NOMO-1 treated with dmso at 0.1 percent for 144 hours (cell line): ENCODE results near the gene RIC8A.
"Not testable (repeated sequence)": the region's sequence is repeated elsewhere in the genome, so short reads cannot be mapped to it uniquely, and the experiment has no call there.

Experiments used
- DNase-seq: peaks from one replicate; lab custom pipeline; 2025; ENCODE audit not compliant: unreplicated experiment; lab: John Stamatoyannopoulos, UW

The RIC8A gene

DNA sequence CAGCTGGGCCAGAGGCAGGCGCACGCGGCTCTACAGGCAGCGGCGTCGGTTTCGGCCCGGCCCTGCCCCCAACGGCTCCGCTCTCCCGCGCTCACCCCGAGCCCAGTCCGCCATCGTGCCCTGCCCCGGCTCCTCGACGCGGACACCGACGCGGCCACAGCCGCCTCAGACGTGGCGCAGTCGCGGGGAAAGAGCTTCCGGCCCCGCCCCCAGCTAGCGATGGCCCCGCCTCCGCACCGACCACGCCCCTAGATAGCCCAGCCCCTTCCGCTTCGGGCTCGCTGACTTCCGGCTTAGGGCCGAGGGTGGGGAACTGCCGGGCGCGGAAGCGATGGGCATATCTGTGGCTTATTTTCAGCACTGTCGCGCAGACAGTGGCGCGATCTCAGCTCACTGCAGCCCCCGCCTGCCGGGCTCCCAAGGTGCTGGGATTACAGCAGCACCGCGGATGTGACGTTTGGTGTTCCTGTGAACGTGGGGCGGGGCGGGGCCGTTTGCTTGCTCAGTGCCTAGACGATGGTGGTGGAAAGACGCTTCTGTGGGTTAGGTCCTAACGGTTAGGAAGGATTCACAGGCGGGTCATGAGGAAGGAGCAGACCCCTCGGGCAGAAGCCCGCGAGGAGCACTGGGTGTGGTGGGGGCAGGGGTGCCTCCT is at the start of gene RIC8A, which contains the start of gene BET1L:
TSS of gene RIC8A (plus strand) at position 501 of the 655 bp plus-strand sequence. CDS start 1,147 bp downstream, outside the sequence.
TSS of gene BET1L (minus strand) at position 192 of the 655 bp plus-strand sequence. CDS start at position 114, 78 bp downstream.
- DNase-seq, result peak; percentile 96

DNA sequence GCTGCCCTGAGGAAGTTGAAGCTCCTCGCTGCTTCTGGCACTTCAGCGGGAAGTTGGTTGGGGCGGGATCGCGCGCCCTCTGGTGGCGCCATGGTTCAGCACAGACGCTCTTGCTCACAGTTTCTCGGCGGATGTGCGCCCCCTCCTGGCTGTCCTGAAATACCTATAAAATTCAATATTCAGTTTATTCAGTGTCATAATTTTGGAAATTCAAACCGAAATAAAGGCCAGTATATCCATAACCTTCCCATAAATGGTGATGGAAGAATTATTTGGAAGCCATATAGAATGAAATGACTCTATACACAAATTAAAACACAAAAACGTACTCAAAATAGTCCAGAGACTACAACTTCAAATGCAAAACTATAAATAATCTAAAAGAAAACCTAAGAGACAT is 27.3 kb upstream of the RIC8A start:
- DNase-seq, result not testable (repeated sequence)

DNA sequence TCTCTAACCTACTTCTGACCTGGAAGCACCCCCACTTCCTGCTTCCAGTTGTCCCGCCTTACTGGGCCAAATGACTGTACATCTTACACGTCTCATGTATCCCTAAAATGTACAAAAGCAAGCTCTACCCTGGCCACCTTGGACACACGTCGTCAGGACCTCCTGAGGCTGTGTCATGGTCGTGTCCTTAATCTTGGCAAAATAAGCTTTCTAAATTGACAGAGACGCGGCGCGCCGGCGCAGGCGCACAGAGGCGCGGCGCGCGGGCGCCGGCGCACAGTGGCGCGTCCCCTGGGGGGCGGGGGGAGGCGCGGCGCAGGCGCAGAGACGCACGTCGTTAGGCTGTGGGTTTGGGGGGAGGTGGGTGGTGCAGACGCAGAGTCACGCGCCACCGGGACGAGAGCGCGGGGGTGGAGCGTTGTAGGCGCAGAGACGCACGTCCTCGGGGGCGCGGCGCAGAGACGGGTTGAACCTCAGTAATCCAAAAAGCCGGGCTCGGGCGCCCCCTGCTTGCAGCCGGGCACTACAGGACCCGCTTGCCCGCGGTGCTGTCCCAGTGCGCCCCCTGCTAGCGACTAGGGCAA is 18.2 kb upstream of the RIC8A start:
- DNase-seq, result not testable (repeated sequence)

DNA sequence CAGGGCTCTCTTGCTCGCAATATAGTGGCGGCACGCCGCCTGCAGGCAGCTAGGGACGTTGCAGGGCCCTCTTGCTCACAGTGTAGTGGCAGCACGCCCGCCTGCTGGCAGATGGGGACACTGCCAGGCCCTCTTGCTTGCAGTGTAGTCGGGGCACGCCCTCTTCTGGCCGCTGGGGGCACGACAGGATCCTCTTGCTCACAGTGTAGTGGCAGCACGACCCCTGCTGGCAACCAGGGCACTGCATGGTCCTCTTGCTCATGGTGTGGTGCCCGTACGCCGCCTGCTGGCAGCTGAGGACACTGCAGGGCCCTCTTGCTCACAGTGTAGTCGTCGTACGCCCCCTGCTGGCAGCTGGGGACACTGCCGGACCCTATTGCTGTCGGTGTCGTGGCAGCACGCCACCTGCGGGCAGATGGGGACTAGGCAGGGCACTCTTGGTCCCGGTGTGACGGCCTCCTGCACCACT is 17.6 kb upstream of the RIC8A start:
- not testable (repeated sequence) for DNase-seq

DNA sequence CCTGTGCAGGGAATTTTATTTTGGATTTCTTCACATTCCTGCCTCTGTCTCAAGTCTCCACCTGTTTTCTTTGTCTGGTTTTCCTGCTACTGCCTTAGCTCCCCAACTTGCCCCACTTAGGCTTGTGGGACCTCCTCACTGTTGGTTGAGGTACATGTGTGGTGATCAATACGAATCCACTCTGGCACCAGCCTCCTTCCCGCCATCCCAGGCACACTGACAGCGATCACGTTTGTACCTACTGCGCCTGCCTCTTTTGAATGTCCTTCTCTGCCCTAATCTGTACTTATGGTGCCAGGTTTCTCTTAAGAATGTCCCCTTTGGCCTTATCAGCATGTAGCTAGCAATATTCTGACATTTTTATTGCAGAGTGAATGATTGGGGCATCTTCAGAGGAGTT is 17.0 kb upstream of the RIC8A start:
- not testable (repeated sequence) for DNase-seq

DNA sequence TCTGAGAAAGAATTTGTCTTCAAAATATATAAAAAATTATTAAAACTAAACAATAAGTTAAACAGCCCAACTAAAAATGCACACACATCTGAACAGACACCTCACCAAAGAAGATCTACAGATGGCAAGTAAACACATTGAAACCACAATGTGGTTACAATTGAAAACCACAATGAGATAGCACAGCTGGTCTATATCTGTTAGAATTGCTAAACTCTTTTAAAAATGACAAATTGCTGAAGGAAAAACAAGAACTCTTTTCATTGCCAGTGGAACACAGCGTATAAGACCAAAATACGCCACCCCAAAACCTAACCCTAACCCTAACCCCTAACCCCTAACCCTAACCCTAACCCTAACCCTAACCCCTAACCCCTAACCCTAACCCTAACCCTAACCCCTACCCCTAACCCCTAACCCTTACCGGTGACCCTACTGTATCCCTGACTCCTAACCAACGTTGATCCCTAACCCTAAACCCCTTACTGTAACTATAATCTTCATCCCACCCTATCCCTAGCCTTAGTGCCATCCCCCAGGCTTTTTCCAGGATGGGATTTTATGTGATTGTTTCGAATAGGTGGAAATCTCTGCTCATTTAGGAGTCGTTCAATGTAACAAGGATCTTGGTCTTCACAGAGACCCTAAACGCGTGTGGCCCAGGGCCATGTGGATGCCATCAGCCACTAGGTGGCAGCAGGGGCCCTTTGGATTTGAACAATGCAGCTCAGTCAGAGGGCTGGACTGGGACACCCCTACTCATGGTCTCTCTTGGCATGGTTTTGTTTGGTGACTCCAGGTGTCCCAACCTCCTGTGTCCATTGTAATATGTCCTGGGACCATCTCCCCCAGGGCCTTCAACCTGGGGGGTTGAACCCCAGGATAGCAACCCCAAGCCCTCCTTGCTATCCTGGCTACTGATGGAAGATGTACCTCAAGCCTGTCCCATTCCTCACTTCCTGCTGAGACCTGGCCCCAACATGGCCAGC is 15.7 kb upstream of the RIC8A start:
- DNase-seq, result not testable (repeated sequence)

DNA sequence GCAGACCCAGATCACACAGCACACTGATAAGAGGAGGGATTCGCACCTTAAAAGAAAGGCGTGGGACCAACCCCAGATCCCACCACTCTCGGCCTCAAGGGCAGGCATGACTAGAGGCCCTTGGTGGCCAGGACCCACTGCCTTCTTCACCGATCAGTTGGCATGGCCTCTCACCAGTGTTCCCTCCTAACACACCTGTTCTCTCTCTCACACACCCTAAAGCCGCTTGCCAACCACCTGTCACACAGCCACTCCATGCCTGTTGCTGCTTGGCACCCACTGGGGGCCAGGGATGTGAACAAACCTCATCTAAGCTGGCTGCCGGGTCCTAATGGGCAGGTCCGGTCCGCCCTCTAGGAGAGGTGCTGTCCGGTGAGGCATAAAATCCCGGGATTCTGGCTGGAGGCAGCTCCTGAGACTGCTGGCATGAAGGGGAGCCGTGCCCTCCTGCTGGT is 14.8 kb upstream of the RIC8A start, which contains the start of gene SCGB1C1:
TSS of gene SCGB1C1 (plus strand) at position 405 of the 455 bp plus-strand sequence. CDS start at position 427, 22 bp downstream.
- not testable (repeated sequence) for DNase-seq

DNA sequence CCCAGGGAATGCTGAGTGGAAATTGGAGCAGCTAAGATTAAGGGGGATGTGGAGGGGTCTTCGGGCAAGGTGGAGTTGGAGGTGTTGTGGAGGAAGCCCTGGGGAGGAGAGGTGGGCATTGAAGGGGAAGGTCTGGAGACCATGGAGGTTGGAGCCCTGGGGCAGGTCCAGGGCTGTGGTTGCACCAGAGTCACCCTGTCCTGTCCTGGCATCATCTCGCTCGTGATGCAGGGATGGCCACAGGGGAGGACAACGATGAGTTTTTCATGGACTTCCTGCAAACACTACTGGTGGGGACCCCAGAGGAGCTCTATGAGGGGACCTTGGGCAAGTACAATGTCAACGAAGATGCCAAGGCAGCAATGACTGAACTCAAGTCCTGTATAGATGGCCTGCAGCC is 14.0 kb upstream of the RIC8A start:
- not testable (repeated sequence) for DNase-seq

DNA sequence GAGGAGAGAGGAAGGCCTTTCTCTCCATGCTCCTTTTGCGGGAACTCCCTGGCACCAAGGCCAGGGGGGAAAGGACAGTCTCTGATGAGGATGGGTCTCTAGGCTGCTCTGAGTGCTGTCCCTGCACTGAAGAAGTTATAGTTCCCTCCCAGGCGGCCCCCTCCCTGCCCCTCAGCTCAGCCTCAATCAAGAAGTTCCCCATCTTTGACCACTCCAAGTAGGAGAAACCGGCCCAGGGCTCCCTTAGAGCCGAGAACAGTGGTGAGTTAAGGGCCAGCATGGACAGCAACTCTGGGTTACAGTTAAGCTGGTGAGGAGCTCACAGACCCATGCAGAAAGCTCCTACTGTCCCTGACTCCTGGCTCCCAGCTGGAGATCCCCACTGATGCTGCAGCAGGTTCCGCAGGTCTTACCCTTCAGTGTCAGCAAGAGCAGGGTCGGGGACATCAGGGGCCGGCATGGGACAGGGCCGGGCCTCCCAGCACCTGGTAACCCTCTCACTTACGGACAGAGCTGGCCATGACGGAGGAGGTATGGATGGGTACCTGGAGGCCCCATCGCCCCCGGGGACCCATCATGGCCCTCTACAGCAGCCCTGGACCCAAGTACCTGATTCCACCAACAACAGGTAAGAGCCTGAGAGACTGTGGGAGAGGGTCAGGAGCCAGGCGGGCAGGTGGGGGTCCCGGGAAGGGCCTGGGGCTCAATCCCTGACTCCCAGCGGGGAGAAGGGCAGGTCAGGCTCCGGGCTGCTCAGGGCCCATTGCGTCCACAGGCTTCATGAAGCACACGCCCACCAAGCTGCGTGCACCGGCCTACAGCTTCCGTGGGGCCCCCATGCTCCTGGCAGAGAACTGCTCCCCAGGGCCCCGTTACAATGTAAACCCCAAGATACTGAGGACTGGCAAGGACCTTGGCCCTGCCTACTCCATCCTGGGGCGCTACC is 10.4 kb upstream of the RIC8A start:
- no peak for DNase-seq

DNA sequence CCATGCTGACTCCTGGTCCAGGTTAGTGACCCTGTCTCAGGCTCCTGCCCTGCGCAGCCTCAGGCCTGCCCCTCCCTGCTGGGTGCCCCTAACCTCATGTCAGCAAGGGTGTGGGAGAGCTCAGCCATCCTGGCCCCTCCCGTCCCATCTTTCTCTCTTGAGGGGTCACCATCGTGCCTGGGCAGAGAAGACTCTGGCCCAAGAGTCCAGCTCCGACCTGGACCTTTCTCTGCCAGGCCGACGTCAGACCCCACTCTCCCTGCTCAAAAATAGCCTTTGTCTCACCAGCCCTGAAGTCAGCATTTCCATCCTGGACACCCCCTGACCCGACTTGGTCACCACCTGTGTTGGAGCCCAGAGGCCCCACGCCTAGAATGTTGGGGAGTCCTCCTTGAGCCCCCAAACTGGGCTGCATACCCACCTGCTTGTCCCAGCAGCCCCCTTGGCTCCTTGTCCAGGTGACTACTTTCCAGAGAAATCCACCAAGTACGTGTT is 9.7 kb upstream of the RIC8A start:
- DNase-seq, result no peak

DNA sequence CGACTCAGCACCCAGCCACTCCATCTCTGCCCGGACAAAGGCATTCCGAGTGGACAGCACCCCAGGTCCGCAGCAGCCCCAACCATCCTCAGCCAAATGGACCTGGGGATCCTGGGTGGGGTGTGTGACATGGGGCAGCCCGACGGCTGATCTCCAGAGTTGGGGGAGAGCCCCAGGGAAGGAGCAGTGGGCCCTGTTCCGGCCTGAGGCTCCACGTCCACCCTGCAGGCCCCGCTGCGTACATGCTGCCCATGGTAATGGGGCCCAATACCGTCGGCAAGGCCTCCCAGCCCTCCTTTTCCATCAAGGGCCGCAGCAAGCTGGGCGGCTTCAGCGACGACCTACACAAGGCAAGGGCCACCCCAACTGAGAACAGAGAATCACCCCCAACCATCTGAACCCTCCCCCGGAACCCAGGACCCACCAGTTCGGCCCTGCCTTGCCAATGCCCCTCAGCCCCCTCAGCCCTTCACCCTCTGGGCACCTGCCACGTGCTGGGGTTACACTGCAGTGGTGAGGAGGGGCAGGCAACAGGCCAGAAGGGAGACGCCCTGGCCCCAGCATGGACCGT is 9.2 kb upstream of the RIC8A start:
- DNase-seq, result no peak

DNA sequence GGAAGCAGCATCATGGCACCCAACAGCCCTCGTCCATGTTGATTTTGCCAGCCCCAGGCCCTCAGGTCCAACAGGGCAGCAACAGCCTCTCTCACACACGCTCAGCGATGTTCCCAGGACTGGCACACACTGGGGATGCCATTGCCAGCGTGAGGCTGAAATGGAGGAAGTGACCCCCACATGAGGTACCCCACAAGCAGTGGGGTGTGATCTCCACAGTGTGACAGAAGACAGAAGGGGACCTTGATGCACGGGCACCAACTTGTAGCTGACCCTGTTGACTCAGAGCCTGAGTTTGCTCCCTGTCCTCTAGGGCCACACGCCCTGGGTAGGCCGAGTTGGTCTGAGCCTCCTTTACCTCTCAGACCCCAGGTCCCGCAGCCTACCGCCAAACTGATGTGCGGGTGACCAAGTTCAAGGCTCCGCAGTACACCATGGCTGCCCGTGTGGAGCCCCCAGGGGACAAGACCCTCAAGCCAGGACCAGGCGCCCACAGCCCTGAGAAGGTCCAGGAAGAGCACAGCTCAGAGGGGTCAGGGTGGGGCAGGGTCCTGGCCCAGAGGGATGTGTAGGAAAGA is 8.4 kb upstream of the RIC8A start:
- DNase-seq, result no peak

DNA sequence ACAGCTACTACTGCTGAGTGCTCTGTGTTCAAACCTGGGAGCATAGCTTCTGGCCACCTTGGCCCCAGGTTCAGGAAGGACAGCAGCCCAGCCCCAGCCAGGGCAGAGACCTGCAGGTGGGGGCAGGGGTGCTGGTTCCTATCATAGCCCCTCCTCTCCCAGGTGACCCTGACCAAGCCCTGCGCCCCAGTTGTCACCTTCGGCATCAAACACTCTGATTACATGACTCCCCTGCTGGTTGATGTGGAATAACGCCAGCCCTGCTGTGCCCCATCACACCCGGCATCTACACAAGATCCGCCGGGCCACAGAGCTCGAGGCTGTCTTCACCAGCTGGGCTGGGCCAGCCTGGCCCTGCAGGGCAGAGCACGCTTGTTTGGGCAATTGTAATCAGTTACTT is 7.7 kb upstream of the RIC8A start:
- no peak for DNase-seq

DNA sequence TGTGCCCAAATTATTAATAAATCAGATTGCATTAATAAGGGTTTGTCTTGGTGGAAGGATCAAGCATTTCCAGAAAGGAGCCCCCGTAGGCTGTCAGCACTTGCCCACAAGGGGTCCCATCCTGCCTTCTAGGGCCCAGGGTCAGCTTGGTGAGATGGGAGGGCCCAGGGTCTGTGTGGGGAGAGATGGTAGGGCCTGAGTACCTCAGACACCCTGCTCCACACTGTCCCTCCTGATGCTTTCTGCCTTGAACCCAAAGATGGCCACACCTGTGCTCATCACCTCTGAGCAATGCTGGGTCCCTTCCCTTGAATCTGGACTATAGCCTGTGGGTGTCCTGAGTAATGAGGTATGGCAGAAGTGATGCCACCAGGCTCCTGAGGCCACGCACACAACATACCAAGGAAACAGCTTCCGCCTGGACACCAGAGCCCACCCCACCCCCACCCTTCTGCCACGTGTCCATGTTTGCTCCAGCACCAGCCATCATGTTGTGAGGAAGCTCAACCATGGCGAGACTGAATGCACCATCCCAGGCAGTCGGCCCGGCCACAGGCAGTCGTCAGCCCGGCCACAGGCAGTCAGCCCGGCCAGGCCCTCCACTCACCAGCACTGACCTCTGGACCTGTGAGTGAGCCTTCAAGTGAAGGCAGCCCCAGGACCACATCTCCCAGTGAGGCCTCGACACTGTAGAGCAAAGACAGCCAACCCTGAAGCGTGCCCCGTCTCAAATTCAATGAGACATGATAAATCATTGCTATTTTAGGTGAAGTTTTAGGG is 7.1 kb upstream of the RIC8A start:
- no peak for DNase-seq

DNA sequence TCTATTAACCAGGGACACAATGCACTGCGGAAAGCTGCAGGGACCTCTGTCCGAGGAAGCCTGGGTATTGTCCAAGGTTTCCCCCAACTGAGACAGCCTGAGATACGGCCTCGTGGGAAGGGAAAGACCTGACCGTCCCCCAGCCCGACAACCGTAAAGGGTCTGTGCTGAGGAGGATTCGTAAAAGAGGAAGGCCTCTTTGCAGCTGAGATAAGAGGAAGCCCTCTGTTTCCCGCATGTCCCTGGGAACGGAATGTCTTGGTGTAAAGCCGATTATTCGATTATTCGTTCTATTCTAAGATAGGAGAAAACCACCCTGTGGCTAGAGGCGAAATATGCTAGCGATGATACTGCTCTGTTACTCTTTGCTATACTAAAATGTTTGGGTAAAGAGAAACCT is 5.5 kb upstream of the RIC8A start:
- no peak for DNase-seq

DNA sequence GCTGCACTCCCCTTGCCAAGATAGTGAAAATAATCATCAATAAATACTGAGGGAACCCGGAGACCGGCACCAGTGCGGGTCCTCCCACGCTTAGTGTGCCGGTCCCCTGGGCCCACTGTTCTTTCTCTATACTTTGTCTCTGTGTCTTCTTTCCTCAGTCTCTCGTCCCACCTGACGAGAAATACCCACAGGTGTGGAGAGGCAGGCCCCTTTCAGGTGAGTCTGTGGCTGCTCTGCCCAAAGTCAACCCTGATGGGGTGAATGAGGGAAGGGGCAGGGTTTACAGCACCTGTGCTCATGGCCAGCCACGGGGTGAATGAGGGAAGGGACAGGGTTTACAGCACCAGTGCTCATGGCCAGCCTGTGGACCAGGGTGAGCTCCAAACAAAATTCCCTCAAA is 5.0 kb upstream of the RIC8A start:
- no peak for DNase-seq

DNA sequence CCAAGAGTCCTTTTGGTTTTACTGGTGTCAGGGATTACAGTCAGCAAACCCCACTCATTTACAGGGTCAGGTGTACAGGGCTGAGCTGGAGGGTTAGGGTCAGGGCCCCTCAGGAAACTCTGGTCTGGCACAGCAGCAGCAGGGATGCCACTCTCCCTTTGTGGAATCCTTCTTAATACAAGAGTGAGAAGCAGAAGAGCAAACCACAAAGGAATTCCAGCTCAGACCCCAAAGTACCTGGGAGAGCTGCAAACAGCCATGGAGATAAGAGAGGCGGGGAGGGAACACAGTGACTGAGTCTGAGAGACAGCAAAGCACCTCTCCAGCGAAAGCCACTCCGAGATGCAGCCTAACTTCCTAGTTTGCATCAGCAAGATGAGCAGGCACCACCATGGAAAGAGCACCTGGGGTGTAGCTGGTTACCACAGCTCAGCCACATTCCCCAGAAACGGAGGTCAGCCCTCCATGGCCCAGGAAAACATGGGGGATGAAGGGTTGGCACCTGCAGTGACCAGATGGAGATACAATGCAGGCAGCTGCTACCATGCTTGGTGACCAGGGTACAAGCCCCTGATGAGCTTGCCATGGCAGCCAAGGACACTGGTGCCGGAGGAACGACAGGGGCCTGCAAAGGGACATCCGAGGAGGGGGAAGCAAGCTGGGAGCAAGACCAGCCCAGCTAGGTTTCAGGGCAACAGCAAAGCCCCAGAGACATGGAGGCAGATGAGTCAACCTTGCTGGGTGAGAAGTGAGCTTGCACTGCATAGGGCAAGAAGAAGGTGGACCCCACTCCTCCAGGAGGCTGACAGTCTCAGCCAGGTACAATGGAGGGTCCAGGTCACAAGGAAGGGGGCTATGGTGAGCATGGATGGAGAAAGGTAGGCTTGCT is 4.2 kb upstream of the RIC8A start:
- no peak for DNase-seq
